ENCODE data around the gene FHIT.

FHIT gene

GRCh38 chr3:60160111-60160821 is 1091.0 kb downstream of the FHIT start:
- H3K27ac ChIP-seq (ENCODE audit: insufficient read depth, low read length, poor library complexity, severe bottlenecking) = no peak overlapping the region
- H3K27me3 ChIP-seq (replicated peaks; ENCODE audit: control insufficient read depth, insufficient read depth, low read length, poor library complexity, severe bottlenecking) = no peaks in the 10 kb centered on the region
- no peak overlapping the region for H3K4me3 ChIP-seq (ENCODE audit: insufficient read depth, low read depth, low read length, poor library complexity, severe bottlenecking)
- no peak for DNase-seq
- no peaks in the 10 kb centered on the region for H3K4me1 ChIP-seq (ENCODE audit: control insufficient read depth, insufficient read depth, low read length, poor library complexity, severe bottlenecking)
- no peaks in the 10 kb centered on the region for H3K9me3 ChIP-seq (ENCODE audit: control insufficient read depth, low read length)
- no peaks in the 10 kb centered on the region for H3K36me3 ChIP-seq (ENCODE audit: control insufficient read depth, insufficient read depth, low read length)

- no peaks in the 10 kb centered on the region for H3K9me3 ChIP-seq (ENCODE audit: control insufficient read depth, low read length)
- DNase-seq = no peak
Measured at GRCh38 chr3:60158035-60158434, 1093.2 kb downstream of the FHIT start.

GRCh38 chr3:60154011-60154410 is 1097.2 kb downstream of the FHIT start:
- no peak for DNase-seq
- no peak overlapping the region for H3K27ac ChIP-seq (ENCODE audit: insufficient read depth, low read length, poor library complexity, severe bottlenecking)
- no peaks in the 10 kb centered on the region for H3K4me1 ChIP-seq (ENCODE audit: control insufficient read depth, insufficient read depth, low read length, poor library complexity, severe bottlenecking)
- no peak overlapping the region for H3K4me3 ChIP-seq (ENCODE audit: insufficient read depth, low read depth, low read length, poor library complexity, severe bottlenecking)
- no peaks in the 10 kb centered on the region for H3K27me3 ChIP-seq (replicated peaks; ENCODE audit: control insufficient read depth, insufficient read depth, low read length, poor library complexity, severe bottlenecking)
- no peaks in the 10 kb centered on the region for H3K36me3 ChIP-seq (ENCODE audit: control insufficient read depth, insufficient read depth, low read length)
- H3K9me3 ChIP-seq (ENCODE audit: control insufficient read depth, low read length) = no peaks in the 10 kb centered on the region

More at GRCh38 chr3:60158035-60158434, 1093.2 kb downstream of the FHIT start:
- Histone ChIP-seq H3K27me3 (replicated peaks; ENCODE audit: control insufficient read depth, insufficient read depth, low read length, poor library complexity, severe bottlenecking) (no peaks in the 10 kb centered on the region), H3K4me3 (ENCODE audit: insufficient read depth, low read depth, low read length, poor library complexity, severe bottlenecking) (no peak overlapping the region), H3K4me1 (ENCODE audit: control insufficient read depth, insufficient read depth, low read length, poor library complexity, severe bottlenecking) (no peaks in the 10 kb centered on the region), H3K36me3 (ENCODE audit: control insufficient read depth, insufficient read depth, low read length) (no peaks in the 10 kb centered on the region), H3K27ac (ENCODE audit: insufficient read depth, low read length, poor library complexity, severe bottlenecking) (no peak overlapping the region)

GRCh38 chr3:60153221-60153999 is 1097.8 kb downstream of the FHIT start:
- no peak for DNase-seq
- H3K27ac ChIP-seq (ENCODE audit: insufficient read depth, low read length, poor library complexity, severe bottlenecking) = no peak overlapping the region
- no peaks in the 10 kb centered on the region for H3K27me3 ChIP-seq (replicated peaks; ENCODE audit: control insufficient read depth, insufficient read depth, low read length, poor library complexity, severe bottlenecking)
- H3K9me3 ChIP-seq (ENCODE audit: control insufficient read depth, low read length) = no peaks in the 10 kb centered on the region
- H3K36me3 ChIP-seq (ENCODE audit: control insufficient read depth, insufficient read depth, low read length) = no peaks in the 10 kb centered on the region
- no peak overlapping the region for H3K4me3 ChIP-seq (ENCODE audit: insufficient read depth, low read depth, low read length, poor library complexity, severe bottlenecking)
- H3K4me1 ChIP-seq (ENCODE audit: control insufficient read depth, insufficient read depth, low read length, poor library complexity, severe bottlenecking) = no peaks in the 10 kb centered on the region

GRCh38 chr3:60149501-60149900 is 1101.8 kb downstream of the FHIT start:
- H3K9me3 ChIP-seq (ENCODE audit: control insufficient read depth, low read length) = no peaks in the 10 kb centered on the region
- no peaks in the 10 kb centered on the region for H3K36me3 ChIP-seq (ENCODE audit: control insufficient read depth, insufficient read depth, low read length)
- no peak for DNase-seq
- no peak overlapping the region for H3K27ac ChIP-seq (ENCODE audit: insufficient read depth, low read length, poor library complexity, severe bottlenecking)
- H3K27me3 ChIP-seq (replicated peaks; ENCODE audit: control insufficient read depth, insufficient read depth, low read length, poor library complexity, severe bottlenecking) = no peaks in the 10 kb centered on the region
- no peaks in the 10 kb centered on the region for H3K4me1 ChIP-seq (ENCODE audit: control insufficient read depth, insufficient read depth, low read length, poor library complexity, severe bottlenecking)
- H3K4me3 ChIP-seq (ENCODE audit: insufficient read depth, low read depth, low read length, poor library complexity, severe bottlenecking) = no peak overlapping the region

- Histone ChIP-seq H3K4me3 (ENCODE audit: insufficient read depth, low read depth, low read length, poor library complexity, severe bottlenecking) (no peak overlapping the region), H3K36me3 (ENCODE audit: control insufficient read depth, insufficient read depth, low read length) (no peaks in the 10 kb centered on the region), H3K27ac (ENCODE audit: insufficient read depth, low read length, poor library complexity, severe bottlenecking) (no peak overlapping the region), H3K9me3 (ENCODE audit: control insufficient read depth, low read length) (no peaks in the 10 kb centered on the region), H3K27me3 (replicated peaks; ENCODE audit: control insufficient read depth, insufficient read depth, low read length, poor library complexity, severe bottlenecking) (no peaks in the 10 kb centered on the region), H3K4me1 (ENCODE audit: control insufficient read depth, insufficient read depth, low read length, poor library complexity, severe bottlenecking) (no peaks in the 10 kb centered on the region)
- no peak for DNase-seq
Measured at GRCh38 chr3:60147249-60147950, 1103.9 kb downstream of the FHIT start.

GRCh38 chr3:60146121-60146520 is 1105.1 kb downstream of the FHIT start:
- Histone ChIP-seq H3K4me1 (ENCODE audit: control insufficient read depth, insufficient read depth, low read length, poor library complexity, severe bottlenecking) (no peaks in the 10 kb centered on the region), H3K4me3 (ENCODE audit: insufficient read depth, low read depth, low read length, poor library complexity, severe bottlenecking) (no peak overlapping the region), H3K36me3 (ENCODE audit: control insufficient read depth, insufficient read depth, low read length) (no peaks in the 10 kb centered on the region), H3K27me3 (replicated peaks; ENCODE audit: control insufficient read depth, insufficient read depth, low read length, poor library complexity, severe bottlenecking) (no peaks in the 10 kb centered on the region), H3K27ac (ENCODE audit: insufficient read depth, low read length, poor library complexity, severe bottlenecking) (no peak overlapping the region), H3K9me3 (ENCODE audit: control insufficient read depth, low read length) (no peaks in the 10 kb centered on the region)
- DNase-seq = no peak

- Histone ChIP-seq H3K9me3 (ENCODE audit: control insufficient read depth, low read length) (no peaks in the 10 kb centered on the region), H3K27me3 (replicated peaks; ENCODE audit: control insufficient read depth, insufficient read depth, low read length, poor library complexity, severe bottlenecking) (no peaks in the 10 kb centered on the region), H3K4me1 (ENCODE audit: control insufficient read depth, insufficient read depth, low read length, poor library complexity, severe bottlenecking) (no peaks in the 10 kb centered on the region), H3K27ac (ENCODE audit: insufficient read depth, low read length, poor library complexity, severe bottlenecking) (no peak overlapping the region), H3K36me3 (ENCODE audit: control insufficient read depth, insufficient read depth, low read length) (no peaks in the 10 kb centered on the region), H3K4me3 (ENCODE audit: insufficient read depth, low read depth, low read length, poor library complexity, severe bottlenecking) (no peak overlapping the region)
- DNase-seq = no peak
Measured at GRCh38 chr3:60144071-60144470, 1107.2 kb downstream of the FHIT start.

GRCh38 chr3:60142009-60142408 is 1109.2 kb downstream of the FHIT start:
- no peak for DNase-seq
- Histone ChIP-seq H3K9me3 (ENCODE audit: control insufficient read depth, low read length) (no peaks in the 10 kb centered on the region), H3K27ac (ENCODE audit: insufficient read depth, low read length, poor library complexity, severe bottlenecking) (no peak overlapping the region), H3K36me3 (ENCODE audit: control insufficient read depth, insufficient read depth, low read length) (no peaks in the 10 kb centered on the region), H3K4me3 (ENCODE audit: insufficient read depth, low read depth, low read length, poor library complexity, severe bottlenecking) (no peak overlapping the region), H3K4me1 (ENCODE audit: control insufficient read depth, insufficient read depth, low read length, poor library complexity, severe bottlenecking) (no peaks in the 10 kb centered on the region), H3K27me3 (replicated peaks; ENCODE audit: control insufficient read depth, insufficient read depth, low read length, poor library complexity, severe bottlenecking) (no peaks in the 10 kb centered on the region)

GRCh38 chr3:60140160-60140559 is 1111.1 kb downstream of the FHIT start:
- Histone ChIP-seq H3K9me3 (ENCODE audit: control insufficient read depth, low read length) (no peaks in the 10 kb centered on the region), H3K4me1 (ENCODE audit: control insufficient read depth, insufficient read depth, low read length, poor library complexity, severe bottlenecking) (no peaks in the 10 kb centered on the region), H3K27ac (ENCODE audit: insufficient read depth, low read length, poor library complexity, severe bottlenecking) (no peak overlapping the region), H3K36me3 (ENCODE audit: control insufficient read depth, insufficient read depth, low read length) (no peaks in the 10 kb centered on the region), H3K27me3 (replicated peaks; ENCODE audit: control insufficient read depth, insufficient read depth, low read length, poor library complexity, severe bottlenecking) (no peaks in the 10 kb centered on the region), H3K4me3 (ENCODE audit: insufficient read depth, low read depth, low read length, poor library complexity, severe bottlenecking) (no peak overlapping the region)
- no peak for DNase-seq
